SK-N-SH treated with all-trans-retinoic acid at 6 μM for 48 hours (cell line): ENCODE measurements around the gene MRPS6.

ENCODE experiments used
- ARNTL ChIP-seq: fragments of 450-650 bp; formaldehyde crosslinking; IDR thresholded peaks from 2 replicates; pipeline ENCODE4 v1.5.0; 2020; ENCODE audit warnings: low read depth, mild to moderate bottlenecking, moderate library complexity, borderline replicate concordance
- TF ChIP-seq, protein P1 (sequence below): fragments of 250-450 bp; sonication (Bioruptor Pico); IDR thresholded peaks from 2 replicates; pipeline ENCODE4 v1.8.0; 2020; ENCODE audit warnings: mild to moderate bottlenecking, moderate library complexity, borderline replicate concordance

DNA sequence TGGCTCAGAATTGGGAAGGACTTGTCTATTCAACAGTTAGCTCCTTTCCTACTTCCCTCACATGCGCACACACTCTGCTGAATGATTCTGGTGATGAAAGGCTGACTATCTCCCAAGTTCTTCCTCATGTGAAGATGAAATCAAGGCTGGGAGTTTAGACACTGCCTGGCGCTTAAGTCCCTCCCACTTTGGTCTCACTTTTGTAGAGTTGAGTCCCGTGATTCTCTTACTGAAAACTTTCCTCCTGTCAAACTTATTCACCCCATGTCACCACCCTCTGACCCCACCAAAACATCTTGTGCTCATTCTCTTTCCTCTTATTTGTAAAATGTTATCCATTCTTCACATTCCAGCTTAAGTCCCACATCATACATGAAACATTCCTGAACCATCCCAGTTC, 8.4 kb upstream of the MRPS6 start:
- no peak for TF ChIP-seq ARNTL (CRISPR knock-in tag)
- TF ChIP-seq, protein P1, sequence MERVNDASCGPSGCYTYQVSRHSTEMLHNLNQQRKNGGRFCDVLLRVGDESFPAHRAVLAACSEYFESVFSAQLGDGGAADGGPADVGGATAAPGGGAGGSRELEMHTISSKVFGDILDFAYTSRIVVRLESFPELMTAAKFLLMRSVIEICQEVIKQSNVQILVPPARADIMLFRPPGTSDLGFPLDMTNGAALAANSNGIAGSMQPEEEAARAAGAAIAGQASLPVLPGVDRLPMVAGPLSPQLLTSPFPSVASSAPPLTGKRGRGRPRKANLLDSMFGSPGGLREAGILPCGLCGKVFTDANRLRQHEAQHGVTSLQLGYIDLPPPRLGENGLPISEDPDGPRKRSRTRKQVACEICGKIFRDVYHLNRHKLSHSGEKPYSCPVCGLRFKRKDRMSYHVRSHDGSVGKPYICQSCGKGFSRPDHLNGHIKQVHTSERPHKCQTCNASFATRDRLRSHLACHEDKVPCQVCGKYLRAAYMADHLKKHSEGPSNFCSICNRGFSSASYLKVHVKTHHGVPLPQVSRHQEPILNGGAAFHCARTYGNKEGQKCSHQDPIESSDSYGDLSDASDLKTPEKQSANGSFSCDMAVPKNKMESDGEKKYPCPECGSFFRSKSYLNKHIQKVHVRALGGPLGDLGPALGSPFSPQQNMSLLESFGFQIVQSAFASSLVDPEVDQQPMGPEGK (CRISPR knock-in tag), result no peak
